SH-SY5Y (cell line): Measurements from ENCODE around the gene SPRED2.

Source experiments
- GATA2 ChIP-seq: IDR thresholded peaks from 2 replicates; pipeline ENCODE4 v1.6.1; 2011; ENCODE audit warnings: mild to moderate bottlenecking, low read depth, low read length
- GATA3 ChIP-seq: IDR thresholded peaks from 2 replicates; pipeline ENCODE4 v1.6.1; 2011; ENCODE audit warnings: low read depth, mild to moderate bottlenecking, low read length, moderate library complexity

GRCh38 chr2:65420712-65421431, 11.5 kb downstream of the SPRED2 start:
- TF ChIP-seq GATA2 (no peak), GATA3 (no peak)
